GM12878 (cell line): ENCODE data around the gene TNRC6B. TPM values are rescaled to one million over a fixed set of nuclear protein-coding genes. Genes with fewer than 3 reads are reported as not detected.
A peak's percentile ranks its signal among the peaks of the same experiment; 100 is the strongest.

ENCODE experiments used
- ATAC-seq: fragments of 200-7000 bp; cut with Tn5 transposase; 3 replicates; pipeline ENCODE4 v1.9.1; 2020; ENCODE audit warnings: mild to moderate bottlenecking, moderate library complexity
- BruUV-seq: library from RNA; stranded (reverse); fragments of 400-500 nt; replicated peaks from 2 replicates; lab custom pipeline; 2021; lab: Mats Ljungman, UMichigan
- CTCF ChIA-PET: fragments of 300-600 bp; sonication (Branson Sonifier 250); formaldehyde crosslinking; extraction: SDS; loops from one replicate; lab custom pipeline; 2021; ENCODE audit warnings: inconsistent platforms; lab: Yijun Ruan, JAX
- POLR2A ChIA-PET: fragments of 350-600 bp; formaldehyde crosslinking; extraction: SDS; loops from one replicate; lab custom pipeline; 2021; ENCODE audit warnings: inconsistent platforms; lab: Charles Lee
- RAD21 ChIA-PET: fragments of 300-600 bp; sonication (Branson Sonifier 250); formaldehyde crosslinking; loops from one replicate; lab custom pipeline; 2023; ENCODE audit warnings: antibody characterized with exemption; ENCODE audit not compliant: unreplicated experiment; lab: Charles Lee
- SMC1A ChIA-PET: fragments of 300-600 bp; sonication (Branson Sonifier 250); formaldehyde crosslinking; loops from one replicate; lab custom pipeline; 2023; ENCODE audit not compliant: unreplicated experiment, uncharacterized antibody; lab: Charles Lee
- DNase-seq: peaks from one replicate; pipeline ENCODE4 v3.0.0-alpha.2; 2011; ENCODE audit warnings: low read depth, low spot score
- FAIRE-seq: peaks from 3 replicates; lab custom pipeline; 2011; peaks lifted over from hg19 to GRCh38; lab: Jason Lieb, UNC
- H2AFZ ChIP-seq: 2 replicates; pipeline ENCODE4 v1.6.0; 2011; ENCODE audit warnings: low read depth, low read length, control low read depth; ENCODE audit not compliant: control insufficient read depth
- H3K27ac ChIP-seq: 2 replicates; pipeline ENCODE4 v1.5.1; 2011; ENCODE audit warnings: control low read depth; ENCODE audit not compliant: control insufficient read depth, insufficient read depth
- H3K27me3 ChIP-seq, 2 experiments: replicated peaks in 1 of 2; 2 replicates each; pipeline versions ENCODE4 v1.6.0 to v1.6.1; 2011; ENCODE audit warnings: low read length in 1 of 2; ENCODE audit not compliant: control insufficient read depth in 2 of 2, insufficient read depth in 2 of 2
- H3K36me3 ChIP-seq, 2 experiments: 2 replicates each; pipeline ENCODE4 v1.5.1; 2011; ENCODE audit warnings: low read length in 1 of 2; ENCODE audit not compliant: control insufficient read depth in 2 of 2, insufficient read depth in 2 of 2
- H3K4me1 ChIP-seq: 2 replicates; pipeline ENCODE4 v1.6.1; 2011; ENCODE audit warnings: mild to moderate bottlenecking, low read length, moderate library complexity, mixed read lengths; ENCODE audit not compliant: control insufficient read depth, insufficient read depth
- H3K4me2 ChIP-seq: 2 replicates; pipeline ENCODE4 v1.6.0; 2011; ENCODE audit warnings: control low read depth; ENCODE audit not compliant: control insufficient read depth, insufficient read depth
- H3K4me3 ChIP-seq: fragments of 200-600 bp; sonication (generic); 2 replicates; pipeline ENCODE4 v1.5.1; 2016
- H3K79me2 ChIP-seq: 2 replicates; pipeline ENCODE4 v1.6.0; 2011; ENCODE audit warnings: low read length; ENCODE audit not compliant: control insufficient read depth, insufficient read depth
- H3K9ac ChIP-seq: 2 replicates; pipeline ENCODE4 v1.8.0; 2011; ENCODE audit warnings: low read length, control low read depth, mixed read lengths; ENCODE audit not compliant: control insufficient read depth, insufficient read depth
- H3K9me3 ChIP-seq: replicated peaks from 3 replicates; pipeline ENCODE4 v1.5.1; 2011; ENCODE audit warnings: mild to moderate bottlenecking, low read length; ENCODE audit not compliant: control insufficient read depth, insufficient read depth
- H4K20me1 ChIP-seq: 2 replicates; pipeline ENCODE4 v1.6.0; 2011; ENCODE audit not compliant: control insufficient read depth, insufficient read depth
- BACH1 ChIP-seq: fragments of 450-650 bp; IDR thresholded peaks from 2 replicates; pipeline ENCODE4 v1.6.1; 2017; ENCODE audit warnings: mild to moderate bottlenecking, borderline replicate concordance
- BHLHE40 ChIP-seq, 2 experiments: fragments of 450-650 bp in 1 of 2; IDR thresholded peaks; 2 replicates each; pipeline ENCODE4 v1.6.1; 2011 to 2017; ENCODE audit warnings: low read depth in 2 of 2, borderline replicate concordance in 1 of 2, improper control_type of control experiment in 1 of 2, low read length in 1 of 2, mild to moderate bottlenecking in 1 of 2
- FOS ChIP-seq: IDR thresholded peaks from 3 replicates; pipeline ENCODE4 v1.6.1; 2011; ENCODE audit warnings: borderline replicate concordance; ENCODE audit not compliant: insufficient read length; ENCODE audit errors: extremely low read depth
- GATAD2B ChIP-seq: fragments of 450-650 bp; conservative IDR thresholded peaks from 2 replicates; pipeline ENCODE4 v1.6.1; 2017; ENCODE audit warnings: low read depth, mild to moderate bottlenecking, moderate library complexity
- ZBED1 ChIP-seq: IDR thresholded peaks from 2 replicates; pipeline ENCODE4 v1.6.1; 2016; ENCODE audit warnings: borderline replicate concordance
- ZNF384 ChIP-seq: IDR thresholded peaks from 2 replicates; pipeline ENCODE4 v1.6.1; 2012; ENCODE audit warnings: low read depth, mild to moderate bottlenecking, low read length, improper control_type of control experiment, borderline replicate concordance
- WGBS: methylation state at CpG from one replicate; pipeline ENCODE4 v1.1.6; 2016; ENCODE audit warnings: low lambda C conversion rate; ENCODE audit not compliant: insufficient replicate concordance, insufficient coverage; ENCODE audit errors: missing lambda C conversion rate; 5-methylcytosine and 5-hydroxymethylcytosine counted together
- in situ Hi-C: fragments of 300-500 bp; cut with MboI; formaldehyde crosslinking; loops from 9 replicates; pipeline ENCODE4 v1.14.3; 2018; ENCODE audit warnings: mixed read lengths
- intact Hi-C: fragments of 100-400 bp; cut with micrococcal nuclease; formaldehyde crosslinking; loops from one replicate; pipeline ENCODE4 v1.14.2; 2022; ENCODE audit not compliant: unreplicated experiment
- polyA plus RNA-seq, 11 experiments: library from polyadenylated mRNA; depleted of rRNA in 4 of 11; unstranded in 6 of 11; stranded (reverse) in 5 of 11; fragments of >200 nt; fragmentation: Nextera tagmentation in 4 of 11; fragmentation: Illumina TruSeq in 1 of 11; extraction: Ambion mirVana in 4 of 11; extraction: Trizol in 1 of 11; gene quantifications; 1 replicate in 1 of 11; 2 replicates in 10 of 11; pipeline versions ENCODE4 v1.2.1 to v1.2.3, GENCODE V29; 2011 to 2016; ENCODE audit warnings: inconsistent platforms in 2 of 11, missing spikeins in 2 of 11, low read depth in 1 of 11
- total RNA-seq, 4 experiments: library from RNA; depleted of rRNA in 3 of 4; stranded (reverse); fragments of >200 nt in 3 of 4; fragmentation: Illumina TruSeq in 1 of 4; extraction: Trizol in 1 of 4; gene quantifications; 2 replicates each; pipeline versions ENCODE4 v1.2.1 to v1.2.3, GENCODE V29; 2013 to 2021
- TF ChIP-seq, protein P1 (sequence below): fragments of 450-650 bp; conservative IDR thresholded peaks from 2 replicates; pipeline ENCODE4 v1.6.1; 2017; ENCODE audit warnings: mild to moderate bottlenecking, moderate library complexity
- TF ChIP-seq, protein P2 (sequence below): fragments of 450-650 bp; IDR thresholded peaks from 2 replicates; pipeline ENCODE4 v1.6.1; 2016; ENCODE audit warnings: mild to moderate bottlenecking, moderate library complexity, borderline replicate concordance

Gene TNRC6B
- total and polyA plus RNA-seq, 10 of the 15 experiments (the other 5 are each of a cell fraction or from before 2014, with no cell fraction given): 3.6 to 32.8 (median 16.4) TPM

GRCh38 chr22:40334060-40334459 is 156.3 kb downstream of the TNRC6B start:
- BruUV-seq: no TSS peak
- in situ Hi-C loops (no loop called here), intact Hi-C loops (no loop called here)
- H3K79me2 ChIP-seq: no peaks in the 10 kb centered on the region
- no peak overlapping the region for H2AFZ ChIP-seq
- no peak overlapping the region for H3K4me2 ChIP-seq
- H3K27ac ChIP-seq: no peak overlapping the region
- H3K4me1 ChIP-seq: peaks cover 36% of the 10 kb centered on the region
- CTCF ChIA-PET: interaction anchor here (0.9 to 3.6 kb wide), 2 partner anchors 9 to 13 kb away, joined by 4 to 40 read pairs; partner anchors contain the start of gene ADSL
- POLR2A ChIA-PET: no interaction called here
- DNase-seq (no peak), FAIRE-seq (no peak), ATAC-seq (no peak)
- no peaks in the 10 kb centered on the region for H3K27me3 ChIP-seq
- no peaks in the 10 kb centered on the region for H4K20me1 ChIP-seq
- RAD21 ChIA-PET: no interaction called here
- H3K4me3 ChIP-seq: no peak overlapping the region
- TF ChIP-seq BHLHE40 (IDR thresholded peaks at IDR 0.05; ENCODE audit: borderline replicate concordance in 1 of 2, low read depth in 2 of 2, low read length in 1 of 2): peak; percentile 42 to 56; a peak in 1 of 4 replicates
- no peak for TF ChIP-seq ZBED1
- SMC1A ChIA-PET: interaction anchor here (0.6 to 4.5 kb wide), 2 partner anchors 13 to 42 kb away, joined by 3 to 40 read pairs; partner anchors contain the start of gene ADSL
- WGBS: 3% methylated on average over 2 of the region's 2 CpGs
- no peaks in the 10 kb centered on the region for H3K9me3 ChIP-seq
- no peaks in the 10 kb centered on the region; a peak in 1 of 4 replicates for H3K36me3 ChIP-seq
- H3K9ac ChIP-seq: no peak overlapping the region

DNA sequence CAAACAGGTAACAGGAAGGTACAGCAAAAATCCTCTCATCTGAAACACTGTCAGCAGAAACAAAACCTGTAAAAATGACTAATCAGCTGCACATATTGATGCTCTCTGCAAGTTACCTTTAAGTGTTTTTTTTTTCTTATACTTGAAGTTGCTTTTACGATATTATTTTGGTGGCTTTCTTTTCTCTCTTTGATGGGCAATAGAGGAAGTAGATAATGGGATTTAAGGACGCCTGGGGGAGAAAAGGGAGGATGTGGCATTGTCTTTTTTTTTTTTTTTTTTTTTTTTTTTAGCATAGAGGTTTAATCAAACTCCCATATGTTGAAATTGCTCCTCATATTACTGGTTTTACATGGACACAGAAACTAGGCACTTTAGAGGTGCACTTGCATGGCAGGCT is 157.2 kb downstream of the TNRC6B start:
- CTCF ChIA-PET: interaction anchor here (0.7 to 3.6 kb wide), 6 partner anchors 10 to 311 kb away, joined by 3 to 40 read pairs (median 4); partner anchors contain the start of gene ADSL
- SMC1A ChIA-PET: interaction anchor here (0.6 to 4.5 kb wide), 5 partner anchors 12 to 158 kb away, joined by 3 to 40 read pairs (median 5); partner anchors contain the start of genes ADSL and TNRC6B
- H3K27ac ChIP-seq: no peak overlapping the region
- in situ Hi-C loops (no loop called here), intact Hi-C loops (no loop called here)
- no peak overlapping the region for H3K4me3 ChIP-seq
- ATAC-seq (no peak), FAIRE-seq (no peak), DNase-seq (no peak)
- H4K20me1 ChIP-seq: no peaks in the 10 kb centered on the region
- no peak overlapping the region for H3K9ac ChIP-seq
- no peak overlapping the region for H2AFZ ChIP-seq
- no peaks in the 10 kb centered on the region for H3K79me2 ChIP-seq
- no peaks in the 10 kb centered on the region for H3K27me3 ChIP-seq
- 0% methylated on average over 2 of the region's 2 CpGs for WGBS
- H3K9me3 ChIP-seq: no peaks in the 10 kb centered on the region
- H3K36me3 ChIP-seq: no peaks in the 10 kb centered on the region; a peak in 1 of 4 replicates
- no TSS peak for BruUV-seq
- H3K4me1 ChIP-seq: peaks cover 36% of the 10 kb centered on the region
- TF ChIP-seq BACH1 (no peak), FOS (no peak), GATAD2B (no peak), ZNF384 (peak; percentile 57)
- TF ChIP-seq, protein P1, sequence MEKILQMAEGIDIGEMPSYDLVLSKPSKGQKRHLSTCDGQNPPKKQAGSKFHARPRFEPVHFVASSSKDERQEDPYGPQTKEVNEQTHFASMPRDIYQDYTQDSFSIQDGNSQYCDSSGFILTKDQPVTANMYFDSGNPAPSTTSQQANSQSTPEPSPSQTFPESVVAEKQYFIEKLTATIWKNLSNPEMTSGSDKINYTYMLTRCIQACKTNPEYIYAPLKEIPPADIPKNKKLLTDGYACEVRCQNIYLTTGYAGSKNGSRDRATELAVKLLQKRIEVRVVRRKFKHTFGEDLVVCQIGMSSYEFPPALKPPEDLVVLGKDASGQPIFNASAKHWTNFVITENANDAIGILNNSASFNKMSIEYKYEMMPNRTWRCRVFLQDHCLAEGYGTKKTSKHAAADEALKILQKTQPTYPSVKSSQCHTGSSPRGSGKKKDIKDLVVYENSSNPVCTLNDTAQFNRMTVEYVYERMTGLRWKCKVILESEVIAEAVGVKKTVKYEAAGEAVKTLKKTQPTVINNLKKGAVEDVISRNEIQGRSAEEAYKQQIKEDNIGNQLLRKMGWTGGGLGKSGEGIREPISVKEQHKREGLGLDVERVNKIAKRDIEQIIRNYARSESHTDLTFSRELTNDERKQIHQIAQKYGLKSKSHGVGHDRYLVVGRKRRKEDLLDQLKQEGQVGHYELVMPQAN: no peak
- TF ChIP-seq, protein P2, sequence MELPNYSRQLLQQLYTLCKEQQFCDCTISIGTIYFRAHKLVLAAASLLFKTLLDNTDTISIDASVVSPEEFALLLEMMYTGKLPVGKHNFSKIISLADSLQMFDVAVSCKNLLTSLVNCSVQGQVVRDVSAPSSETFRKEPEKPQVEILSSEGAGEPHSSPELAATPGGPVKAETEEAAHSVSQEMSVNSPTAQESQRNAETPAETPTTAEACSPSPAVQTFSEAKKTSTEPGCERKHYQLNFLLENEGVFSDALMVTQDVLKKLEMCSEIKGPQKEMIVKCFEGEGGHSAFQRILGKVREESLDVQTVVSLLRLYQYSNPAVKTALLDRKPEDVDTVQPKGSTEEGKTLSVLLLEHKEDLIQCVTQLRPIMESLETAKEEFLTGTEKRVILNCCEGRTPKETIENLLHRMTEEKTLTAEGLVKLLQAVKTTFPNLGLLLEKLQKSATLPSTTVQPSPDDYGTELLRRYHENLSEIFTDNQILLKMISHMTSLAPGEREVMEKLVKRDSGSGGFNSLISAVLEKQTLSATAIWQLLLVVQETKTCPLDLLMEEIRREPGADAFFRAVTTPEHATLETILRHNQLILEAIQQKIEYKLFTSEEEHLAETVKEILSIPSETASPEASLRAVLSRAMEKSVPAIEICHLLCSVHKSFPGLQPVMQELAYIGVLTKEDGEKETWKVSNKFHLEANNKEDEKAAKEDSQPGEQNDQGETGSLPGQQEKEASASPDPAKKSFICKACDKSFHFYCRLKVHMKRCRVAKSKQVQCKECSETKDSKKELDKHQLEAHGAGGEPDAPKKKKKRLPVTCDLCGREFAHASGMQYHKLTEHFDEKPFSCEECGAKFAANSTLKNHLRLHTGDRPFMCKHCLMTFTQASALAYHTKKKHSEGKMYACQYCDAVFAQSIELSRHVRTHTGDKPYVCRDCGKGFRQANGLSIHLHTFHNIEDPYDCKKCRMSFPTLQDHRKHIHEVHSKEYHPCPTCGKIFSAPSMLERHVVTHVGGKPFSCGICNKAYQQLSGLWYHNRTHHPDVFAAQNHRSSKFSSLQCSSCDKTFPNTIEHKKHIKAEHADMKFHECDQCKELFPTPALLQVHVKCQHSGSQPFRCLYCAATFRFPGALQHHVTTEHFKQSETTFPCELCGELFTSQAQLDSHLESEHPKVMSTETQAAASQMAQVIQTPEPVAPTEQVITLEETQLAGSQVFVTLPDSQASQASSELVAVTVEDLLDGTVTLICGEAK: peak; percentile 39; the same call in 1 of the 2 replicates
- H3K4me2 ChIP-seq: no peak overlapping the region
- POLR2A ChIA-PET: interaction anchor here (0.6 kb wide), 3 partner anchors 35 to 410 kb away, joined by 3 to 5 read pairs (median 4); no protein-coding TSS in a partner anchor
- RAD21 ChIA-PET: interaction anchor here (0.6 kb wide), 1 partner anchor 12 kb away, joined by 3 read pairs; the partner anchor contains the start of gene ADSL
